Dedifferentiated amniotic fluid mesenchymal stem cell (primary cell): ENCODE measurements around the gene ACTR6.
A peak's percentile ranks its signal among the peaks of the same experiment; 100 is the strongest.

Experiments used
- DNase-seq: peaks from one replicate; pipeline ENCODE4 v3.0.0-alpha.2; 2016; ENCODE audit errors: extremely low spot score

Gene ACTR6

GRCh38 chr12:100267603-100268281 is 67.1 kb downstream of the ACTR6 start:
- peak; percentile 22 for DNase-seq

GRCh38 chr12:100268835-100269564 is 68.4 kb downstream of the ACTR6 start:
- DNase-seq = no peak

- no peak for DNase-seq
Observed at GRCh38 chr12:100273782-100274181, 73.2 kb downstream of the ACTR6 start.
